ENCODE results near the gene FOLR3.
"Not testable (repeated sequence)": the region's sequence is repeated elsewhere in the genome, so short reads cannot be mapped to it uniquely, and the experiment has no call there.

DNA sequence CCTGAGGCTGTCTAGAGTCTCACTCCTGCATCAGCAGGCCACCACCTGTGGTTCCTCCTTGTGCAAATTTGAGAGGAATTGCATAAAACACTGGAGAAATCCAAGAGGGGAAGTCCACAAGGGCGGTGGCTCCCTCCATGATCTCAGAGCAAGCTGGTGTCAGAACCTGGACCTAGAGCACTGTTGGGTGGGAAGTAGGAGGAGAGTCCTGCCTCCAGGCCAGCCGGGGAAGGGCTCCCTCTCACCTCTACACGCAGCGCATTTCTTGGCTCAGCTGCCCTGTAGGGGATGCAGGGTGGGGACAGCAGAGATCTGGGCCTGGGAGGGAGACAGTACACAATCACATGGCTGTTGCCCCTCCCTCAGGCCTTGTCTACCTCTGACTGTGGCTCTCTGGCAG lies 36.5 kb downstream of the FOLR3 start:
- TF ChIP-seq, protein P1, sequence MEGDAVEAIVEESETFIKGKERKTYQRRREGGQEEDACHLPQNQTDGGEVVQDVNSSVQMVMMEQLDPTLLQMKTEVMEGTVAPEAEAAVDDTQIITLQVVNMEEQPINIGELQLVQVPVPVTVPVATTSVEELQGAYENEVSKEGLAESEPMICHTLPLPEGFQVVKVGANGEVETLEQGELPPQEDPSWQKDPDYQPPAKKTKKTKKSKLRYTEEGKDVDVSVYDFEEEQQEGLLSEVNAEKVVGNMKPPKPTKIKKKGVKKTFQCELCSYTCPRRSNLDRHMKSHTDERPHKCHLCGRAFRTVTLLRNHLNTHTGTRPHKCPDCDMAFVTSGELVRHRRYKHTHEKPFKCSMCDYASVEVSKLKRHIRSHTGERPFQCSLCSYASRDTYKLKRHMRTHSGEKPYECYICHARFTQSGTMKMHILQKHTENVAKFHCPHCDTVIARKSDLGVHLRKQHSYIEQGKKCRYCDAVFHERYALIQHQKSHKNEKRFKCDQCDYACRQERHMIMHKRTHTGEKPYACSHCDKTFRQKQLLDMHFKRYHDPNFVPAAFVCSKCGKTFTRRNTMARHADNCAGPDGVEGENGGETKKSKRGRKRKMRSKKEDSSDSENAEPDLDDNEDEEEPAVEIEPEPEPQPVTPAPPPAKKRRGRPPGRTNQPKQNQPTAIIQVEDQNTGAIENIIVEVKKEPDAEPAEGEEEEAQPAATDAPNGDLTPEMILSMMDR (IDR thresholded peaks at IDR 0.05): not testable (repeated sequence)
- TF ChIP-seq POLR2A, POLR2AphosphoS5 (IDR thresholded peaks at IDR 0.05): not testable (repeated sequence)
